HG02884 (cell line): ENCODE measurements around the gene DDX47.
"Not testable (repeated sequence)": the region's sequence is repeated elsewhere in the genome, so short reads cannot be mapped to it uniquely, and the experiment has no call there.

Experiments
- ATAC-seq: cut with Tn5 transposase; IDR thresholded peaks from one replicate; pipeline ENCODE4 v1.9.1; 2021; ENCODE audit warnings: mild to moderate bottlenecking, moderate library complexity; ENCODE audit not compliant: unreplicated experiment

The DDX47 gene

DNA sequence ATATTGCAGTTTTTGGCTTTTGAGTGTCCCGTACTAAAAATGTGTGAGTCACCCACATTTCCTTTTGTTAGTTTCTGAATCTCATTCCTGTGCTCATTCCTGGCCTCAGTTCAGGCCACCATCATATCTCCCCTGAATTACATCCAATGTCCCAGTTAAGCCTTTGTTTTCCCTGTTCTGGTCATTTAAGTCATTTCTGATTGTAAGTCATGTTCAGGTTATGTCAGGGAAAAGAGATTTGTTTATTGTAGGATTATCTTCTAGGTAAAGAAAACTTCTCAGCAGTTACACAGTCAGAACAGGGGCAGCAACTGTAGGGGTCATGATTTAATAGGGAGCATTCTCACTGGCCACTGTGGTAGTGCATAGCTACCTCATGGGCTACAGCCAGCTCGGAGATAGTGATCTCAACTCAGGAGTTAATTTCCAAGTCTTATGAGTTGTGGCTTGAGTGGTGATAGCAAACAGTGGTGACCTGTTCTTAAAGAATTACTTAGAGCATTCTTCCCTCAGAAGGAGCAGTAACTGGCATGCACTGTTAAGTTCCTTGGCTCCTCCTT, 6.7 kb downstream of the DDX47 start:
- ATAC-seq = no peak

DNA sequence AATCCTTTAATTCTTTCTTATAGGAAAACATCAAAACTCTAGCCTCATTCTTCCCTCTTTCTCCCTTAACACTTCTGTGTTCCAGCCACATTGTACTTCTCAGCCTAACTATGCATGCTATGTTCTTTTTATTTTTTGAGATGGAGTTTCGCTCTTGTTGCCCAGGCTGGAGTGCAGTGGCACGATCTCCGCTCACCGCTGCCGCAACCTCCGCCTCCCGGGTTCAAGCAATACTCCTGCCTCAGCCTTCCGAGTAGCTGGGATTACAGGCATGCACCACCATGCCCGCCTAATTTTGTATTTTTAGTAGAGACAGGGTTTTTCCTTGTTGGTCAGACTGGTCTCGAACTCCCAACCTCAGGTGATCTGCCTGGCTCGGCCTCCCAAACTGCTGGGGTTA, 7.2 kb downstream of the DDX47 start:
- not testable (repeated sequence) for ATAC-seq

DNA sequence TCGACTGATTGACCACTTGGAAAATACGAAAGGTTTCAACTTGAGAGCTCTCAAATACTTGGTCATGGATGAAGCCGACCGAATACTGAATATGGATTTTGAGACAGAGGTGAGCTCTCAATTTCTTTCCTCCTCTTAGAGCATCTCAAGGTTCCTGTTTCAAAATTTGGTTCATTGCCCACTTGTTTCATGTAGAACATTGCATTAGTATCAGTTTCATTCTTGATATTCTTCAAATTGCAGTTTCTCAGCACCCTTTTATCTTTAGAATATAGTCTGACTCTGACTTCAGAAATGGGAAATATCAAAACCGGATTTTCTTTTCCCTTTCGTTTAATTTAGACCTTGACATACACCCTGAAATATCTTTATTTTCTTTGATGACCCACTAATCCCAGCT, 8.8 kb downstream of the DDX47 start:
- ATAC-seq = peak; percentile 73

DNA sequence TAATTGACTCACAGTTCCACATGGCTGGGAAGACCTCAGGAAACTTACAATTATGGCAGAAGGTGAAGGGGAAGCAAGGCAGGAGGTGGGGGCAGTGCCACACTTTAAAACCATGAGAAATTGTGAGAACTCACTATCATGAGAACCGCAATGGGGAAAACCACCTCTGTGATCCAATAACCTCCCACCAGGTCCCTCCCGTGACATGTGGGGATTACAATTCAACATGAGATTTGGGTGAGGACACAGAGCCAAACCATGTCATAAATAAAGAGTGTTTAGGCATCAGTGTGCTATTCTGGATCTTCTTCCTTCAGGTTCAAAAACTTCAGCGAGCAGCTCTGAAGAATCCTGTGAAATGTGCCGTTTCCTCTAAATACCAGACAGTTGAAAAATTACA, 9.7 kb downstream of the DDX47 start:
- no peak for ATAC-seq

DNA sequence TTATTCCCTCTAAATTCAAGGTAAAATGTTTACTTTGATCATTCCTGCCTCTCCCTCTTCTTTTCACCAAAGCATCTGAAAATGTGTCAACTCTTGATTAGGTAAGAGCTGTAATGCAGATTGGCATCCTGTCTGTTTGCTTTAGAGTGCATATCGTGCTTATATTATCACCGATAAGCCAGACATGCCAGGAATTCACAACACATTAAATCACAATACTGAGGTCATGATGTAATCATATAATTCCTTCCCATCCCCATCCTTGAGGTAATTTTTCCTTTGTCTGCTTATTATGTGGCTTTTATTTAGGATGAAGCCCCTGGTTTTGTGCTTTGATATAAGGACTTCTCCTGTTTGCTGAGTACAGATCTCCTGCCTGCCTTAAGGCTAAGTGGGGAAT, 10.2 kb downstream of the DDX47 start:
- no peak for ATAC-seq

DNA sequence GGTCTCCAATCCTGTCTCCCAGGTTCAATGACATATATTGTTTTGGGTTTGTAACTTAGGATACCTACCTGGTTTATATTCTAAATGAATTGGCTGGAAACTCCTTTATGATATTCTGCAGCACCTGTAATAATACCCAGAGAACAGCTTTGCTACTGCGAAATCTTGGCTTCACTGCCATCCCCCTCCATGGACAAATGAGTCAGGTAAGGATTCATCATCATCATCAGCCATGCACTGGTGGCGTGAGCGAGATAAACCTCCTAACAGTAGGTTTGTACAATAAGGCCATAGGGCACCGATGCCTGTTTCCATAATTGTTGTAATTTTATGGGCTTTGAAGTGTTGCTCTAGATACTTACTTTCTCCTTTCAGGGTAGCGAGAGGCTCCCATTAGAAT, 10.7 kb downstream of the DDX47 start:
- ATAC-seq = no peak

DNA sequence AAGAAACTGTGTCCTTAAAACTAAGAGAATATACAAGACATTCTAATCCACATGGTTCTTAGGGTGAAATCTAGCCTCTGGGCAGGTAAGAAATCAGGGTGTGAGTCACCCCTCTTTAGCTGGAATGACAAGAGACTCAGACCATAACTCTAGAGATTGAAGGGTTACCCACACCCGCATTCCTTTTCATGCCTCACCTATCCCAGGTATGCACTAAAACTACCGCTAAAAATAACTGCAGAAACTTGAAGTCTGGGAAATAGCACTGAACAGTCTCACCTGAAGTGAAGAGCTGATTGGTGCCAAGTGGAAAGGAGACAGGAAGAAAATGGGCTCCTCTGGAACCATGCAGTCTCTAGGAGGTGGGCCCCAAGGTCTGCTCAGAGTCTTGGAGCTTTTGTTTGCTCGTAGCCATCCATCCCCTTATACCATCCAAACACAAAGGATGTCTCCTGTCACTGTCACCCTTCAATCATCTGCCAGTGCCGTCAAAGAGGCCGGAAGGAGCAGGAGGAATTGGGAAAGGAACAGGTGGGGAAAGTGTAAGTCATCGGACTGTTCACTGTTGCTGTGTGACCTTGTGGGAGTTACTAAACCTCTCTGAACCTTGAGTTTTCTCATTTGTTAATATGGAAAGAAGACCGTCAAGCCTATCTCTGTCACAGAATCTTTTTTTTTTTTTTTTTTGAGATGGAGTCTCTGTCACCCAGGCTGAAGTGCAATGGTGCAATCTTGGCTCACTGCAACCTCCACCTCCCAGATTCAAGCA, 22.4 kb downstream of the DDX47 start:
- ATAC-seq = no peak

DNA sequence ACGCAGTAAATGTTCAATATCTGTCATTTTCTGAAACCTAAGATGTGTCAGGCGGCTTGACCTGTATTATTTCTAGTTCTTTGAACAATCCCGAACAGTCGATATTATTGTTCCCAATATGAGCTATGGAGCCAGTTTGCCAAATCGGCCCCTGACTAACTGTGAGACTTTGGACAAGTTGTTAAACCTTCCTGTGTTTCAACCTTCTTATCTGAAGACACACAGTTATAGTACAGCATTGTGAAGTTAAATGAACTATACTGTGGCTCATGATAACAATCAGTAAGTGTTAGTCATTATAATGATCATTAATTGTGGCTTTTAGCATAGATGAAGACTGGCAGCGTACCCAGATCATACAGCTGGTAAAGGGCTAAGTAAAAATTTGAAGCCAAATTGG, 23.4 kb downstream of the DDX47 start:
- no peak for ATAC-seq

DNA sequence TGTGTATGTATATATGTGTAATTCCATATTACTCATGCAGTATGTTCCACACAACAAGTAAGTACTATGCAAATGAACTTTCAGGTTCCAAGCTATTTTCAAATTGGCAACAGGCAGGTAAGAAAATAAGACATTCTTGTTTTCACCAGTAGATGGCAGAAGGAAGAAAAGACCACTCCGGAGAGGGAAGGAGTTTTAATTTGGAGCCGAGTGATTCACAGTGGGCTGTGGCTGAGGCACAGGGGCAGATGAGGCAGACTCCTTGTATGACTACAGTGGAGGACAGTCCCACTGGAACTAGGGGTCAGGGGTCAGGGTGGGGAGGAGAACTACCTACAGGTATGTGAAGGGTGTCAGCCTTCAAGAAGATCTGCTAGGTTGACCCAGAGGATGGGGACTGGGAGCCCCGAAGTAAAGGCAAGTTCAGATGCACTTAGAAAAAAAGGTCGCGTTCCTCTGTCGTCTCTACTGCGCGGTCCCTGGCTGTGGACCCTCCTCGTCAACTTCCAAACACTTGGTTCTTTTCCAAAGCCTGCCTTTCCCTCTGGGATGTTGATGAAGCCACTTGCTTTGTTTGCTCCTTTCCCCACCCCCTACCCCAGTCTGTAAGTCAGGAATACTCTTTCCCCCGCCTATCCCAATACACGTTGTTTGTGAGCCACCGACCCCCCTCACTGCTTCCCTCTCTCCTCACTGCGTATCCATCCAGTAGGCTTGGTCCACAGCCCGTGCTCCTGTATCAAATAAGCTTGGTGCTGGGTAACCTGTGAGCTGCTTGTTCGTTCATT, 24.1 kb downstream of the DDX47 start:
- ATAC-seq = no peak

DNA sequence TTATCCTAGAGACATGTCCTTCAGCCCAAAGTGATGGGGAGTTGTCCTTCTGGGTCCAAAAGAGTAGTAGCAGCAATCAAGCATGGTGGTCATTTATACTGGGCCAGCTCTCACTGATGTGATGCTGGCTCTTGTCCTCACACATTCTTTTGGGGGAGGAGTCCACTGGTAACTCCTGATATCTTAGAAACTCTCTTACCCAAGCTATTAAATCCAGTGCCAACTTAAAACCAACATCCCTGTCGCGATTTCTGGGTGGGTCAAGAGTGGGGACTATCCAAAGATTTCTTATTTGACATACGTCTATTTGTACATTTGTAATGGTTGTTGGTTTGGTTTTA, 24.6 kb downstream of the DDX47 start:
- ATAC-seq = no peak

DNA sequence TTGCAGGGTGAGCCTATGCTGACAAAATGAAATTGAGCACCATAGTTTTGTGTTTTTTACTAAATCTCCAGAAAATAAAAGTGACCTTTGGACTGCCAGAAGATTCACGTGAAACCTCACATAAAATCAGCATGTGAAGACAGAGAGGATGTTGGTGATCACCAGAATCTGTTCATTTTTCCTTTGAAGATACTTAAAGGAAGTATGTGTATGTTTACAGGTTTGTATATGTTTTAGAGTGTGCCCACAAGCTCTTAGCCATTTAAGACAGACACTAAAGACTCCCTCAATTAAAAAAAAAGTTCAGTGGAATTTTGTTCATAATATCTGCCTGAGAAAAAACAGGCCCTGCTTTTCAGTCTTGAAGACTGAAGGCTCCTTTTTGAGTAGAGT, 25.9 kb downstream of the DDX47 start:
- no peak for ATAC-seq

DNA sequence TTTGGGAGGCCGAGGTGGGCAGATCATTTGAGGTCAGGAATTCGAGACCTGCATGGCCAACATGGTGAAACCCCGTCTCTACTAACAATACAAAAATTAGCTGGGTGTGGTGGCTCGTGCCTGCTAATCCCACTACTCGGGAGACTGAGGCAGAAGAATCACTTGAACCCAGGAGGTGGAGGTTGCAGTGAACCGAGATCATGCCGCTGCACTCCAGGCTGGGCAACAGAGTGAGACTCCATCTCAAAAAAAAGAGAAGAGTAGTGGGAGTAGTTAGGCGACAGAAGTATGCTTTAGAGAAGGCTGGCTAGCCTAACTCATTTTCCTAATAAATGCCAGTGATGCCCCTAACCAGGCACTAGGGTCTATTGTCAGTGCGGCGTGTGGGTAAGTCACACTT, 26.3 kb downstream of the DDX47 start:
- not testable (repeated sequence) for ATAC-seq

DNA sequence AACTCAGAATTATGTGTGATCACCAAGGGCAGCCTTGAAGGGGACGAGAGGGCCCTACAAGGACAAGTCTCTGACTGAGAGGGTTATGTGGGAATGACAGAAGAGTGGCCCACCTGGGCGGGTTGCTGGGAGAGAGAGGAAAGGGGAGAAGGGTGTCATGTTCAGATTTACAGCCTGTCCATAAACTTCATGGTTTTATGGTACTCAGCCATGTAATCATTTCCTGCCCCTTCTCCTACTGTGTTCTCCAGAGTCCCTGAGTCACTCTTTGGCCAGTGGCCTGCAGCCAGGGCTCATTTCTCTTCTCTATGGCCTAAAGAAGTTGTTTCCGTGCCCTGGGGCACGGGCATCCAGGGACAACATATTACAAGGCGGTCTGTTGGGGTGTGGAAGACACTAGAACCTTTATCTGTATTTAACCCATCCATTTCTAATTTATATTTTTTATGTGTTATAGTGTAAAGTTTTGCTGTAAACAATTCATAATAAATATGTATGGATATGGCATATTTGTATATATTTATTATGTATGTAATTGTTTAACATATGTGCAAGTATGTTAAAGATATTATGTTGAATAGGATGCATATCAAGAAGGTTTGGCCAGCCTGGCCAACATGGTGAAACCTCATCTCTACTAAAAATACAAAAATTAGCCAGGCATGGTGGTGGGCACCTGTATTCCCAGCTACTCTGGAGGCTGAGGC, 26.9 kb downstream of the DDX47 start:
- no peak for ATAC-seq

DNA sequence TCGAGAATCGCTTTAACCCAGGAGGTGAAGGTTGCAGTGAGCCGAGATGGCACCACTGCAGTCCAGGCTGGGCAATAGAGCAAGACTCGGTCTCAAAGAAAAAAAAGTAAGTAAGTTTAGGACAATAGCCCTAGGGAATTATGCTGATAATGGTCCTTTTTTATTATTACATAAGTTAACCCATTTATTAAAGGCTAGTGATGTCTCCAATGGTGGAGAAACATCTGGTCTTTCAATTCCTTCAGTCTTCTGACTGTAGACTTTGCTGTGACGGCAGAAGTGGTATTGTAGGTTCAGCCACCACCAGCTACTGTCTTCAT, 27.4 kb downstream of the DDX47 start:
- no peak for ATAC-seq

DNA sequence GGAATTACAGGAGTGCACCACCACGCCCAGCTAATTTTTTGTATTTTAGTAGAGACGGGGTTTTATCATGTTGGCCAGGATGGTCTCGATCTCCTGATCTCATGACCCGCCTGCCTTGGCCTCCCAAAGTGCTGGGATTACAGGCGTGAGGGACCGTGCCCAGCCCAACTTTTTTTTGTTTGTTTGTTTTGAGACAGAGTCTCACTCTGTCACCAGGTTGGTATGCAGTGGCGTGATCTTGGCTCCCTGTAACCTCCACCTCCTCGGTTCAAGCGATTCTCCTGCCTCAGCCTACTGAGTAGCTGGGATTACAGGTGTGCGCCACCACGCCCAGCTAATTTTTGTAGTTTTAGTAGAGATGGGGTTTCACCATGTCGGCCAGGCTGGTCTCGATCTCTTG, 28.3 kb downstream of the DDX47 start:
- ATAC-seq = not testable (repeated sequence)

DNA sequence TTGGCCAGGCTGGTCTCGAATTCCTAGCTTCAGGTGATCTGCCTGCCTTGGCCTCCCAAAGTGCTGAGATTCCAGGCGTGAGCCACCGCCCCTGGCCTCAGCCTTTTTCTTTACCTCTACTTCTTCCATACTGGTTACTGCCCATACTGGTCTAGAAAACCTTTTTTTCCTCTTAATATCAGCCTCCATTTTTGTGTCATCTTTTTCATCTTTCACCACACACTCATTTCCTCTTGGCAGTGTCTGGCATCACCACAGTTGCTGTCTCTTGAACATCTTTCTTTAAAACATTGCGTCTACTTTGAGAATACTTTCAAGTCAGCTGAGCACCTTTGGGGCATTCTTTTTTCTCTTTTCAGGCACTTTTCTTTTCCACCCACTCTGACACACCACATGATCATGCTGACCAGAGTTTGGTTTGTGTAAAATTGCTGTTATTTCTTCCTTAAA, 32.7 kb downstream of the DDX47 start:
- ATAC-seq = no peak

DNA sequence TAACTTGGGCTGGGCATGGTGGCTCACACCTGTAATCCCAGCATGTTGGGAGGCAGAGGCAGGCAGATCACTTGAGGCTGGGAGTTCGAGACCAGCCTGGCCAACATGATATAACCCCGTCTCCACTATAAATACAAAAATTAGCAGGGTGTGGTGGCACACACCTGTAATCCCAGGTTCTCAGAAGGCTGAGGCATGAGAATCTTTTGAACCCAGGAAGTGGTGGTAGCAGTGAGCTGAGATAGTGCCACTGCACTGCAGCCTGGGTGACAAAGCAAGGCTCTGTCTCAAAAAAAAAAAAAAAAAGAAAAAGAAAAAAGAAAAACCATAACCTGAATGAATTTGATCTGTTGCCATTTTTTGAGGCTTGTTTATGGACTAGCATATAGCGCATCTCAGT, 33.6 kb downstream of the DDX47 start:
- ATAC-seq = not testable (repeated sequence)

DNA sequence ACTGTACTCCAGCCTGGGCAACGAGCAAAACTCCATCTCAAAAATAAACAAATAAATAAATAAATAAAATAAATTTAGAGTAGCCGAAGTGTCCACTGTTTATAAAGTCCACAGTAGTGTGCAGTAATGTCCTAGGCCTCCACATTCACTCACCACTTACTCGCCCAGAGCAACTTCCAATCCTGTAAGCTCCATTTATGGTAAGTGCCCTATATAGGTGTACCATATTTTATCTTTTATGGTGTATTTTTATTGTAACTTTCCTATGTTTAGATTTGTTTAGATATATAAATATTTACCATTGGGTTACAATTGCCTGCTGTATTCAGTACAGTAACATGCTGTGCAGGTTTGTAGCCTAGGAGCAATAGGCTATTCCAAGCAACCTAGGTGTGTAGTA, 40.3 kb downstream of the DDX47 start:
- no peak for ATAC-seq

DNA sequence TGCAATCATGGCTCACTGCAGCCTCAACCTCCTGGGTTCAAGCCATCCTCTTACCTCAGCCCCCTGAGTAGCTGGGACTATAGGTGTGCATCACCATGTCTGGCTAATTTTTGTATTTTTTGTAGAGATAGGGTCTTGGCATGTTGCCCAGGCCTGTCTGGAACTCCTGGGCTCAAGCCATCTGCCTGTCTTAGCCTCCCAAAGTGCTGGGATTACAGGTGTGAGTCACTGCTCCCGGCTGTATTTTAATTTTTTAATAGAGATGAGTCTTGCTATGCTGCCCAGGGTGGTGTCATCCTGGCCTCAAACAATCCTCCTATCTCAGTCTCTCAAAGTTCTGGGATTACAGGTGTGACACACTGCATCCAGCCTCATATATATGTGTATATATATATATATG, 46.5 kb downstream of the DDX47 start:
- ATAC-seq = no peak

DNA sequence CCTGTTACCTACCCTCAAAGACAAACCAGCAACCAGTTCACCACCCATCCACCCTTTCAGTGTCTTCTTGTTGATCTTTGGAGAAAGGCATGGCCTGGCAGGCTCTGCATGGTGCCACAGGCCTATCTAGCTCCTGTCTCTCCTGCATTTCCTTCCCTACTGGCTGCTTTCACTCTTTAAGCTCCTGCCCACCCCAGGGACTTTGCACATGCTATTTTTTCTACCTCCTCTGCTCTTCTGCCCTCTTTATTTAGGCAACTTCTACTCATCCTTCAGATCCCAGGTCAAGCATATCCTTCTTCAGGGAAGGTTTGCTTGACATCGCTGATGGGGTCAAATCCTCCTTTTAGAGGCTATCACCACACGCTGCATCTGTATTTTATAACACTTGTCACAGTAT, 51.1 kb downstream of the DDX47 start:
- no peak for ATAC-seq

DNA sequence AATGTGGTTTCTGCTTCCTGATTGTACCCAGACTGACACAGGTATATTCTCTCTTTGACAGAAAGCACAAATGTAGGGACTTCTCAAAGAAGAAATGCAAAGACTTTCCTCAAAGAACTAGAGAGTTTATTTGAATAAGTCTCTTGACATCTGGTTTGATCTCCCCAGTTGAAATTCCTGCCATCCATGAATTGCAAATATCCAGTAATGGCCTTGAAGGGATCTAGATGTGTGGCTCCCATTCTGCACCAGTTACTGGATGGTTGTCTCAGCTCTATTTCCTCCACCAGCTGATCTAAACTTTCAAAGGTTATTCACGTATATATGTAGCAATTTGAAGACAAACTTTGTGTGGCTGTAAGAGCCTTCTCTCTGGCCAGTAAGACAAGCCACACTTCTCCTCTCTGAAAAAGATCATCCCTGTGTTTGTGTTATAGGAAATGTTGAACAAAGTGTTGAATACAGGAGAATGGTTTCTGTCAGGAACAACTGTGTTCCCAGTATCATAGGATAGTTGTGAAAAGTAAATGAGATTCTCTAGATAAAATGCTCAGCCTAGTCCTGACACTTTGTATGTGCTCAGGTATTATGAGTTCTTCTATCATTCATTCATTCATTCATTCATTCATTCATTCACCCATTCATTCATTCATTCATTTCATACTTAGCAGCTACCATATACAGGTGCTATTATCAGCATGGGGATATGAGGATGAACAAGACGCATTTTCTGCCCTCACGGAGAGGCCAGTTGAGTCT, 55.5 kb downstream of the DDX47 start:
- ATAC-seq = no peak
